GM21717 (cell line): ENCODE data around the gene WDR35.
A peak's percentile ranks its signal among the peaks of the same experiment; 100 is the strongest.
"Not testable (repeated sequence)": the region's sequence is repeated elsewhere in the genome, so short reads cannot be mapped to it uniquely, and the experiment has no call there.

Source experiments
- ATAC-seq: cut with Tn5 transposase; IDR thresholded peaks from one replicate; pipeline ENCODE4 v1.9.1; 2021; ENCODE audit warnings: mild to moderate bottlenecking, moderate library complexity; ENCODE audit not compliant: unreplicated experiment

WDR35 gene

GRCh38 chr2:19942199-19942598 is 47.7 kb downstream of the WDR35 start:
- no peak for ATAC-seq

GRCh38 chr2:19937004-19937403 is 52.9 kb downstream of the WDR35 start:
- ATAC-seq: no peak

- ATAC-seq: no peak
Observed at GRCh38 chr2:19936203-19936602, 53.7 kb downstream of the WDR35 start.

- no peak for ATAC-seq
Observed at GRCh38 chr2:19933351-19933981, 56.4 kb downstream of the WDR35 start.

- no peak for ATAC-seq
Observed at GRCh38 chr2:19932928-19933327, 57.0 kb downstream of the WDR35 start.

GRCh38 chr2:19929226-19929625 is 60.7 kb downstream of the WDR35 start:
- no peak for ATAC-seq

- ATAC-seq: not testable (repeated sequence)
Observed at GRCh38 chr2:19927816-19928215, 62.1 kb downstream of the WDR35 start.

GRCh38 chr2:19924526-19924925 is 65.4 kb downstream of the WDR35 start:
- not testable (repeated sequence) for ATAC-seq

- ATAC-seq: not testable (repeated sequence)
Observed at GRCh38 chr2:19922188-19922587, 67.7 kb downstream of the WDR35 start.

GRCh38 chr2:19916385-19916950 is 73.4 kb downstream of the WDR35 start:
- ATAC-seq: no peak

GRCh38 chr2:19914266-19914975 is 75.5 kb downstream of the WDR35 start:
- ATAC-seq: no peak

GRCh38 chr2:19911808-19912509 is 77.9 kb downstream of the WDR35 start:
- ATAC-seq: no peak

- peak; percentile 1 for ATAC-seq
Observed at GRCh38 chr2:19902216-19902740, 87.6 kb downstream of the WDR35 start.

GRCh38 chr2:19901442-19902215 is 88.3 kb downstream of the WDR35 start, which contains the start of gene TTC32:
TTC32 (minus strand) TSS chr2:19901983; CDS start chr2:19901854, 129 bp downstream.
- ATAC-seq: peak; percentile 88

GRCh38 chr2:19900931-19901441 is 88.9 kb downstream of the WDR35 start:
- ATAC-seq: peak; percentile 11

- peak; percentile 43 for ATAC-seq
Observed at GRCh38 chr2:19899985-19900930, 89.6 kb downstream of the WDR35 start.

- no peak for ATAC-seq
Observed at GRCh38 chr2:19898592-19899329, 91.1 kb downstream of the WDR35 start.

- no peak for ATAC-seq
Observed at GRCh38 chr2:19897623-19898245, 92.2 kb downstream of the WDR35 start.
